Muscle layer of colon (tissue), 2 donors: ENCODE measurements around the gene DNM1.
"Not testable (repeated sequence)": the region's sequence is repeated elsewhere in the genome, so short reads cannot be mapped to it uniquely, and the experiment has no call there.

Experiments
- H3K27ac ChIP-seq: one replicate; pipeline ENCODE4 v1.7.0; 2013; ENCODE audit warnings: low read depth, mild to moderate bottlenecking, low read length, moderate library complexity
- H3K27me3 ChIP-seq, 2 donors: one replicate each; pipeline ENCODE4 v1.7.0; 2013; ENCODE audit warnings: low read length in 2 of 2, mild to moderate bottlenecking in 2 of 2; ENCODE audit not compliant: insufficient read depth in 2 of 2, control insufficient read depth in 1 of 2
- H3K36me3 ChIP-seq: one replicate; pipeline ENCODE4 v1.7.0; 2013; ENCODE audit warnings: mild to moderate bottlenecking, low read length; ENCODE audit not compliant: insufficient read depth
- H3K4me1 ChIP-seq: one replicate; pipeline ENCODE4 v1.7.0; 2013; ENCODE audit warnings: mild to moderate bottlenecking, low read length; ENCODE audit not compliant: insufficient read depth
- H3K4me3 ChIP-seq, 2 donors: one replicate each; pipeline ENCODE4 v1.7.0; 2013; ENCODE audit warnings: low read length in 2 of 2, low read depth in 1 of 2, mild to moderate bottlenecking in 1 of 2, moderate library complexity in 1 of 2
- H3K9ac ChIP-seq: one replicate; pipeline ENCODE4 v1.7.0; 2013; ENCODE audit warnings: low read length
- H3K9me3 ChIP-seq: one replicate; pipeline ENCODE4 v1.7.0; 2013; ENCODE audit warnings: mild to moderate bottlenecking, low read length
- donor health status: abdominal sarcoma.
- donor health status: Adenocarcinoma of cecum.

DNM1 gene

GRCh38 chr9:128218518-128219389 lies 15.6 kb downstream of the DNM1 start:
- H3K9ac ChIP-seq, result no peak overlapping the region
- H3K27ac ChIP-seq, result peak overlapping the region; percentile 45
- peaks cover 18% of the 10 kb centered on the region for H3K4me1 ChIP-seq
- H3K4me3 ChIP-seq, result peak overlapping the region; percentile 31 to 56
- H3K9me3 ChIP-seq, result no peaks in the 10 kb centered on the region
- no peaks in the 10 kb centered on the region for H3K36me3 ChIP-seq
- no peaks in the 10 kb centered on the region for H3K27me3 ChIP-seq

DNA sequence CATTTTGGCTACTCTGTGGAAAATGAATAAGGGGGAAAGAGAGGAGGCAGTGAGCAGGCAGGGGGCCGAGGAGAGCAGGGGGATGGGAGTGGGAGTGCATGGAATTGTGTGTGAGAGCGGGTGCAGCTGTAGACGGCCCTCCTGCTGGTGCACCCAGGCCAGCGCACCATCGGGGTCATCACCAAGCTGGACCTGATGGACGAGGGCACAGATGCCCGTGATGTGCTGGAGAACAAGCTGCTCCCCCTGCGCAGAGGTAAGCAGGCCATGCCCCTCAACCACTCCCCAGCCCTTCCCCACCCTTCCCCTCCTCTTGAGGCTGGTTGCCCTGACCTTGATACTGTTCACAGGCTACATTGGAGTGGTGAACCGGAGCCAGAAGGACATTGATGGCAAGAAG lies 16.7 kb downstream of the DNM1 start:
- Histone ChIP-seq H3K27ac (no peak overlapping the region), H3K9me3 (no peaks in the 10 kb centered on the region), H3K4me1 (peaks cover 18% of the 10 kb centered on the region), H3K4me3 (no peak overlapping the region), H3K27me3 (no peaks in the 10 kb centered on the region), H3K9ac (no peak overlapping the region), H3K36me3 (no peaks in the 10 kb centered on the region)

DNA sequence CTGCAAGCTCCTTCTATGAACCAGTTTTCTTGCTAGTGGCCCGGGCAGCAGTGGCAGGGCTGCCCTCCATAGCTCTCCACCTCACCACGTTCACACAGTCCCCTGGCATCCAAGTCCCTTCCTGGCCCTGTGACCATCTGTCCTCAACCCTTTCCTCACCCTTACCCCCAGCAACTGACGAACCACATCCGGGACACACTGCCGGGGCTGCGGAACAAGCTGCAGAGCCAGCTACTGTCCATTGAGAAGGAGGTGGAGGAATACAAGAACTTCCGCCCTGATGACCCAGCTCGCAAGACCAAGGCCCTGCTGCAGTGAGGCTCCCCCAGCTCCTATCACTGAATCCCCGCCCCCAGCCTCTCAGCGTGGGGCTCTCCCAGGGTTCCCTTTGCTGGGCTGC lies 18.8 kb downstream of the DNM1 start:
- H3K9me3 ChIP-seq, result no peaks in the 10 kb centered on the region
- H3K36me3 ChIP-seq, result no peaks in the 10 kb centered on the region
- H3K4me3 ChIP-seq, result no peak overlapping the region
- peaks cover 12% of the 10 kb centered on the region for H3K4me1 ChIP-seq
- H3K27me3 ChIP-seq, result no peaks in the 10 kb centered on the region
- H3K27ac ChIP-seq, result no peak overlapping the region
- H3K9ac ChIP-seq, result no peak overlapping the region

DNA sequence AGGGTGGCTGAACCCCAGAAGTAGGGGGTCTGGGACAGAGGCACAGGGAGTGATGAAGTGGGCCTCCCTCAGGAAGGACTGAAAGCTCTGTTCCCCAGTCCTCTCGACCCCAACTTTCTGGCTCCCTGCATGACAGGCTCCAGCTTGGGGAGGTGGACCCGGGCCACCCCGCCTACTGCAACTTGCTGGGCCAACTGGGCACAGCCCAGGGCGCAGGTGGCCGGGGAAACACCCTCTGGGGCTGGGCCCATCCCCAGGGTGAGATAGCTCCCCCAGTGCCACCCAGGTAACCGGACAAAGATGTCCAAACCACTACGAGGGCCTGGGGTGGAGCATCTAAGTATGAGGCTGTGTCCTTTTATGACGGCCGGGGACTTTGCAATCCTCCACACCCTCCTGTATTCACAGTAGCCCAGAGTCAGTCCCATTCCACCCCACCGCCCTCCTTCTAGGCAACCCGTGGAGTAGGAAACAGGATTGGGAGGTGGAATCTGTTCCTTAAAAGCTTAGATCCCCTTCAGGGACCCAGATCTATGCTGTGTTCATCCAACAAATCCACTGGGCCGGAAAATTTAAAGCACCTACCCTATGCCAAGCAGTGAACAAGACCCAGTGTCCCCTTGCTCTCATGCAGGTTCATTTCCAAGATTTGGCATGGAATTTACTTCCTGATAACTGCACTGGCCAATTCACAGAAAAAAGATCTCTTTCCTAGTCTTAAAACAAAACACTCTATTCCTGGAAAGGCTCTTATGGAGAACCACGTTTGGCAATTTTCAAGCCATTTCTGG lies 19.9 kb downstream of the DNM1 start:
- no peaks in the 10 kb centered on the region for H3K9me3 ChIP-seq
- no peak overlapping the region for H3K9ac ChIP-seq
- H3K36me3 ChIP-seq, result no peaks in the 10 kb centered on the region

DNA sequence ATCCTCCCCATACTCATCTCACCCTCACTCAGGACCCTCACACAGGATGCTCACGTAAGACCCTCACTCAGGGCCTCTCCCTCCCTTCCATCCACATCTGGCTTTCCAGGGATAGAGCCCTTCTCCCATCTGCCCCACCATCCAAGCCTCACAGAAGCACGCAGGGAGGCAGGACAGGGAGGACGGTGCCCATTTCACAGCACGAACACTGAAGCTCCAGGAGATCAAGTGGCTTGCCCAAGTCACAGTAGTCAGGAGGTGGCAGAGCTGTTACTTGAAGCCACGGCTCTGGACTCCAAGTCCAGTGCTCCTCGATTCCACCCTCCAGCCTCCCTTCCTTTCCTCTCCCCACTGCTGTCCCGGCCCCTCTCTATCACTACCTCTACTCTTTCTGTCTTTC lies 21.7 kb downstream of the DNM1 start:
- Histone ChIP-seq H3K36me3 (no peaks in the 10 kb centered on the region), H3K4me3 (no peak overlapping the region), H3K4me1 (no peaks in the 10 kb centered on the region), H3K27ac (no peak overlapping the region), H3K9me3 (no peaks in the 10 kb centered on the region), H3K9ac (no peak overlapping the region), H3K27me3 (no peaks in the 10 kb centered on the region)

More for the DNA sequence above, 19.9 kb downstream of the DNM1 start:
- Histone ChIP-seq H3K4me1 (peaks cover 9% of the 10 kb centered on the region), H3K27me3 (no peaks in the 10 kb centered on the region), H3K4me3 (no peak overlapping the region), H3K27ac (no peak overlapping the region)

GRCh38 chr9:128225770-128226411 lies 22.7 kb downstream of the DNM1 start:
- Histone ChIP-seq H3K4me3 (no peak overlapping the region), H3K9ac (no peak overlapping the region), H3K27me3 (no peaks in the 10 kb centered on the region), H3K4me1 (no peaks in the 10 kb centered on the region), H3K27ac (no peak overlapping the region), H3K36me3 (no peaks in the 10 kb centered on the region), H3K9me3 (no peaks in the 10 kb centered on the region)

DNA sequence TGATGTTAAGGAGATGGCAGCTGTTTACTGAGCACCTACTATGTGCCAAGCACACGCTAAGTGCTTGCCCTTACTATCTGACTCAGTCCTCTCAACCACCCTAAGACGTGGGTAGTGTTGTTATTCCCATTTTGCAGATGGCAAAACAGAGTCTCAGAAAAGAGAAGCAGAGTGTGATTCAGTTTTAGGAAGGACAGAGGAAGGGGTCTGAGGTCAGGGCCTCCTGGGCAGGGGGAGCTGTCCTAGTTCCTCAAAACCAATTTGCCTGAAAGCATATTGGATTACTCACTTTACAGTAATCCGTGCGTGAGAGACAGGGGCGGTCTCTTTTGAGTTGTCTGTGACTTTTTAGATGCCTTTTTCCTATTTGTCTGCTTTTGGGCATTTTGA lies 23.2 kb downstream of the DNM1 start:
- Histone ChIP-seq H3K9ac (no peak overlapping the region), H3K4me1 (no peaks in the 10 kb centered on the region), H3K36me3 (no peaks in the 10 kb centered on the region), H3K27ac (no peak overlapping the region), H3K9me3 (no peaks in the 10 kb centered on the region), H3K4me3 (no peak overlapping the region), H3K27me3 (no peaks in the 10 kb centered on the region)

DNA sequence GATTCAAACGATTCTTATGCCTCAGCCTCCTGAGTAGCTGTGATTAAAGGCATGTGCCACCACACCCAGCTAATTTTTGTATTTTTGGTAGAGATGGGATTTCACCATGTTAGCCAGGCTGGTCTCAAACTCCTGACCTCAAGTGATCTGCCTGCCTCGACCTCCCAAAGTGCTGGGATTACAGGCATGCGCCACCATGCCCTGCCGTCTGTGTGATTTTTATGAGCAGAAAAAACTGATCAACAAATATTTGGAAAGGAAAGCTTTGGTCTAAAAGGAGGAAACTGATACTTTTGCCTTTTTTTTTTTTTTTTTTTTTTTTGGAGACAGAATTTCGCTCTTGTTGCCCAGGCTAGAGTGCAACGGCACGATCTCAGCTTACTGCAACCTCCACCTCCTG lies 27.7 kb downstream of the DNM1 start:
- not testable (repeated sequence) for H3K4me1 ChIP-seq, H3K27ac ChIP-seq, H3K36me3 ChIP-seq, H3K9ac ChIP-seq, H3K4me3 ChIP-seq, H3K27me3 ChIP-seq, H3K9me3 ChIP-seq

- no peaks in the 10 kb centered on the region for H3K9me3 ChIP-seq
- no peaks in the 10 kb centered on the region for H3K36me3 ChIP-seq
- H3K4me1 ChIP-seq, result no peaks in the 10 kb centered on the region
- no peaks in the 10 kb centered on the region for H3K27me3 ChIP-seq
- no peak overlapping the region for H3K4me3 ChIP-seq
- H3K27ac ChIP-seq, result no peak overlapping the region
- no peak overlapping the region for H3K9ac ChIP-seq
Measured at GRCh38 chr9:128231638-128232527, 28.7 kb downstream of the DNM1 start.

DNA sequence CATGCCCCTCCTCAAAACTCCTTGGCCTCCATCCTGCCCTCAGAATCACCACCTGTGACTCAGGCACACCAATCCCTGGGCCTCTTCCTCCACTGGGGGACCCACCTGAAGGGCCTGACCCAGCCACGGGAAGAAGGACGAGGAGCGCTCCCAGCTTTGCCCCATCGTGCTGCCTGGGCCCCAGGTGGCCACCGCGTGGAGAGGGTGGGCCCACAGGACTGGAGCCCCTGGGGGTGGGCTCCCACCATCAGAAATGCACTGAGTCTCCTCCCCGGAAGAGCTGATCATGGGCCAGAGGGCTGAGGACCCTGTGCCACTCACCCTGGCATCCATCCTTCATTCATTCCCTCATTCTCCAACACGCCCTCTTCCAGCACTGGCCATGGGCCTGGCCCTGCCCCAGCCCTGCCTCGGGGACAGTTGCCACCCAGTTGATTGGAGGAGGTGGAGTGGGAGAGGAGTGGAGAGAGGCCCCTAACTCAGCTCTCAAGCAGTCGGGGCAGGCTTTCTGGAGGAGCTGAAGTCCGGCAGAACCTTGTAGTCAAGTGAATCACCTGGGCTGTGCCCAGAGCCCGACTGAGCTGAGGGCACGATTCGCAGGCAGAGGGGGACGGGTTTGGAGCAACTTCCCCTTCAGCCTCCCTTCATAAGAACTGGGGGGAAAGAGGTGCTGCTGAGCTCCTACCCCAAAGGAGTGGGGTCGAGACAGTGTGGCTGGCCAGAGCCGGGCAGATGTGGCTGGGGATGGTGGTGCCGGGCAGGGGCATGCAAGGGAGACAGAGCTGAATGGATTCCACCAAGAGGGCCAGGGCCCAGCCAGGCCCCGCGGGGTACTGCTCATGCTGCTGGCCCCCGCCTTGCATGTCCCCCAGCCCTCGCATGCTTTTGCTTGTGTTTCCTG lies 29.6 kb downstream of the DNM1 start:
- H3K27me3 ChIP-seq, result no peaks in the 10 kb centered on the region
- no peak overlapping the region for H3K4me3 ChIP-seq
- H3K36me3 ChIP-seq, result no peaks in the 10 kb centered on the region
- no peaks in the 10 kb centered on the region for H3K9me3 ChIP-seq
- H3K9ac ChIP-seq, result no peak overlapping the region
- H3K27ac ChIP-seq, result no peak overlapping the region
- H3K4me1 ChIP-seq, result no peaks in the 10 kb centered on the region
